ENCODE results near the gene TNFSF10.

Gene TNFSF10

DNA sequence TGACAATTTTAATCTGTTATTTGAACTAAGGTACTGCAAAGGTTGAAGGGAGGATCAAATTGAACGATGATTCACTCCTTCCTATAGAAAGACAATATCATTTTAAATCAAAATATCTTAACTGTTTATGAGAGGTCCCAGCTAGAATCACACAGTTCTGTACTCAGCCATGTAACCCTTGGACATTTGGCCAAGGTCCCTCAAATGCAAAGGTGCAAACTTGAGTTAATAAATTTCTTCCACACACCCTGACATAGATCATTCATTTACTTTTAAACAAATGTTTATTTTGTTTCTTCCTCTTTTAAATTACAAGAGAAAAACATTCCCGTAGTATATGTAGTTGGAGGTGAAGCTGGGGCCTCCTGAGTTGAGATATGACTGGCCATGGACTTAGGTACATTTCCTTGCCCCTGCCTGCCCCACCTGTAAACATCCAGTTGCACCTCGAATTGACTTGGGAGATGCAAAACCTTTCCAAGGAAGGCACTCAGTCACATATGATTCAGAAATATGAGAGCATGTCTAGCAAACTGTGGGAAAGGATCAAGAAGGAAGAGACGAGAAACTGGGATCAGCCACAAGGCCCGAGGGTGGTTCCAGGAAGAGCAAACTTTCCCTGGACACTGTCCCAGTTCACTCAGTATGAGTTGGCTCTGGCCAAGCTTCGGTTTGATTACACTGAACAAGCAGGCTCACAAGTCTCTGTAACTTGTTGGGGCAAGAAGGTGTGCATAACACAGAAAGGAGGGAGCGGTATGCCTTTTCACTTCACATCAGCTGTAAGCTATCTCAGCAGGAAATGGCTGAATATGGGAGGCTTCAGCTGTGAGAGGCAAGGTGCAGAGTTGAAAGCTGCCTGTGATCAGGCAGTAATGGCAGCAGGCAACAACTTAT is 6.7 kb downstream of the TNFSF10 start:
- no peak for DNase-seq

DNA sequence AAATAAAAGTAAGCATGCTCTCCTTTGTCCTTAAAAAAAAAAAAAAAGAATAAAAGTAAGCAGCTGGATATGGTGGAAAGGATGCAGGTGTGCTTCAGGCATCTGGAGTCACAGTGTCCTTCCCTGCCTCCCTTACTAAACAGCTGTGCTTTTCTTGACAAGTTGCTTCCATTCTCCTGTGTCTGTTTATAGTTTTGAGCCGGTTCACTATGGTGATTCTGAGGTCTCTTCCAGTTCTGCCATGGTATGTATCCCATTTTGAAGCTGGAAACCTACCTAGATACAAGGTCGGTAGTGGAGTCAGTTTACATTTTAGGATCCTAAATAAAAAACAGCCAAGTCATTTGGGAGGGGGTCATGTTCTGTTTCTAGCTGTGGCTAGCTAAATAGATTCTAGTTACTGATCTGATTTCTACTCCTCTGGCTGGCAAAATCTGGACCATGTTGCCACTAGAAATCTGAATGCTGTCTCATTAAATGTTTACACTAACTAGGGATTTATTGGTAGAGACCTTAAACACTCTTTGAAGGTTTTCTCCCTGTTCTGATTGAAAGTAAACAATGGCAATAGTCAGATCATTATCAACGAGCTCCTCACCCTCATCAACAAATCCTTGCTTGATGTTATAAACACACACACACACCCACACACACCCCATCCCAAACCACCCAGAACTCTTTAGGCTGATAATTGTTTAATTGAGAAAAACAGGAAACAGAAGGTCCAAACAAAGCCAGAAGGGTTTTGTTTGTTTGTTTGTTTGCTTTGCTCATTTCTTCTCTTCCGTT is 7.9 kb downstream of the TNFSF10 start:
- no peak for DNase-seq

DNA sequence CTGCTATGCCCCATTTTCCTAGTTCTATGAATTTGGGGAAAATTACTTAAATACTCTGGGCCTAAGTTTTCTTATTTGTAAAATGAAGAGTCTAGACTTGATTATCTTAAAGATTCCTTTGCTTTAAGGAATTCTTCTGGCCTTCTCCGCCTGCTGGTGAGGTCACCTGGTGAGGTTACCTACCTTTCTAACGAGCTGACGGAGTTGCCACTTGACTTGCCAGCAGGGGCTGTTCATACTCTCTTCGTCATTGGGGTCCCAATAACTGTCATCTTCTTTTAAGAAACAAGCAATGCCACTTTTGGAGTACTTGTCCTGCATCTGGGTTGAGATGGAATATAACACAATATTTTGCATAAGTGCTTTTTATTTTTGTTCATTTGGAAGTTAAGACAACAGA is 8.6 kb downstream of the TNFSF10 start:
- DNase-seq, result no peak

DNA sequence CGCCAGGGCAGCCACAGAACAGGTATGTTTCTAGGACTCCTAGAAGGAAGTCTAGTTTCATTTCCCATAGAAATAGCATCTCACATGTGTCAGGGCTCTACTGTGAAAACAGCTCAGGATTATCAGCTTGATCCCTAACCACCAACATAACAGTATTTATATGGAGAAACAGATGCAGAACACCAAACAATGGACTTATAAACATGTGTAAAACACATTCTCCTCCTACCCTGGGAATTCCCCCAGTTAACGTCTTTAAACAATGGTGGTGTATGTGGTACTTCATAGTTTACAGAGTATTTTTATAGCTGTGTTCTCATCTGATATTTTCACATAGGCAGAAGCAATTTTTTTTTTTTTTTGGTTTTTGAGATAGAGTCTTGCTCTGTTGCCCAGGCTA is 9.7 kb downstream of the TNFSF10 start:
- DNase-seq, result no peak

DNA sequence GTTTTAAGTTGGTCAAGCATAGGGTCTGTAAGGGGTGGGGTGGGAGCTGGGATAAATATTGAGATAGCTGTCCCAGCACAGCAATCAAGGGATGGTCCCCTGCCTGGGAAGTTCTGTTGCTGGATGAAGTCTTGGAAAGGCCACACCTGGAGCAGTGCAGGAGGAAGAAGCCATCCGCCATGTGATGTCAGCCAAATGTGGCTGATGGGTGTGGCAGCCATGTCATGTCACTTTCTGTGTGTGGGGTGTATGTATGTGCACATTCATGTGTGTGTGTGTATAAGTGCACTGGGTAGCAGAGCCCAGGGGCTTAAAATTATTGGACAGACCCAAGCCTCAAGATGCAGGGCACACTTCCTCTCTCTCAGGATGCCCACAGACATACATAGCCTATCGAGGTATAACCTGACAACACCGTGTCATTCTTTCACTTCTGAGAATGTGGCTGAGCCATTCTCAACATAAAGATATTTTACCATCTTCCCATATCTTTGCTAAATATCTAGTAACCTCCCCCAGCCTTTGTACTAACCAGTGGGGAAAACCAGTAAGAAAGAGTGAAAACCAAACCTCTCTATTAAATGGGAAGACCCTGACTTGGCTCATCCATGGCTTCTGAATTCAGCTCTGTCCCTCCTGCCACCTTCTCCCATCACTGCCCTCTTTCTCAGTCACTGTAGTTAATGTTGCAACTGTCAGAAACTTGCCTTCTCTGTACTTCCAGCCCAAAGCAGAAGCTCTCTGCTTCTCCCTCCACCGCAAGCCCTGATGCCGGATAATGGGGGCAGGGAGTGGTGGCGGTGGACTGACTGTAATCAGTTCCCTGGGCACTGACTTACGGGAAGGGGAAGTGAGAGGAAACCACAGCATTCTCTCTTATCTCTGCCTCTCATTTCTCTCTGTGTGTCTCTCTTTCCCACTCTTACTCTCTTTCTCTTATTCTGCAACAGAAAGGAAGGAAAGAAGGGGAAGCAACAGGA is 11.2 kb downstream of the TNFSF10 start:
- DNase-seq, result no peak

DNA sequence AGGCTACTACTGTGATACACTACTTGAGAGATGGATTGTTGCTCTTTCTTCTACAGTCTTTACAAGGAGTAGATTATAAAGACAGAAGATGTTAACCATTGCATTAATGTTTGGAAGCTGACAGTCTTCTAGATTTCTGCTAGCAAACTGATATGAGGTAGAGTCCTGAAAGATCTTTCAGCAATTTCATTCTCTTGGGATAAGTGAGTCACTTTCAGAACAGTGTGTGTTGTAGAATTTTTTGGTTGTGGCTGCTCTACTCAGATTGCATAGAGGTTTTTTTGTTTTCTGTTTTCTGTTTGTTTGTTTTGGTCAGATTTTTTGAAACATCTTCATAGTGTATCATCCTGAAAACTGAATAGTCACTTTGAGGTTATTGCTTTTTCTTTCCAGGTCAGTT is 17.1 kb downstream of the TNFSF10 start:
- DNase-seq, result no peak

DNA sequence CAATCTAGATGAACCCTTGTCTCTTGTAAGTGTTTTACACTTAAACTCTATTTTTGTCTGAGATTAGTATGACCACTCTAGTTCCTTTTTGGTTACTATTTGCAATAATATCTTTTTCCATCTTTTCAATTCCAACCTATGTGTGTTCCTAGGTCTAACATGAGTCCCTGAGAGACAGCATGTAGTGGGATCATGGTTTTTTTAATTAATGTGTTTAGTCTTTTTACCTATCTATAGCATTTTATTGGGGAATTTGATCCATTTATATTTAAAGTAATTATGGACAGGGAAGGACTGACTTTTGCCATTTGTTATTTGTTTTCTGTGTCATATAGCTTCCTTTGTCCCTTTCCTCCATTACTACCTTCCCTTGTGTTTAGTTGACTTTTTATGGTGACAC is 21.7 kb downstream of the TNFSF10 start:
- DNase-seq, result no peak

DNA sequence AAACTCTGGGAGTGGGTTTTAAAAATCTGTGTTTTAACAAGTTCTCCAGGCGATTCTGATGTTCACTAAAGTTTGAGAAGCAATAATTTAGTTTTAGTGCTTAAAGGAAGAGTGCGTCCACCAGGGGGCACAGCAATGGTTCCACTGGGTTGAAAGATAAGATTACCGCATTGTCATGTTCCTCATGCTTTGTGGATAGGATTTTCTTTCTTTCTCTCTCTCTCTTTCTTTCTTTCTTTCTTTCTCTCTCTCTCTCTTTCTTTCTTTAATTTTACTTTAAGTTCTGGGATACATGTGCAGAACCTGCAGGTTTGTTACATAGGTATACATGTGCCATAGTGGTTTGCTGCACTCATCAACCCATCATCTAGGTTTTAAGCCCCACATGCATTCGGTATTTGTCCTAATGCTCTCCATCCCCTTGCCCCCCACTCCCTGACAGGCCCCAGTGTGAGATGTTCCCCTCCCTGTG is 33.0 kb downstream of the TNFSF10 start:
- DNase-seq, result peak; percentile 39

DNA sequence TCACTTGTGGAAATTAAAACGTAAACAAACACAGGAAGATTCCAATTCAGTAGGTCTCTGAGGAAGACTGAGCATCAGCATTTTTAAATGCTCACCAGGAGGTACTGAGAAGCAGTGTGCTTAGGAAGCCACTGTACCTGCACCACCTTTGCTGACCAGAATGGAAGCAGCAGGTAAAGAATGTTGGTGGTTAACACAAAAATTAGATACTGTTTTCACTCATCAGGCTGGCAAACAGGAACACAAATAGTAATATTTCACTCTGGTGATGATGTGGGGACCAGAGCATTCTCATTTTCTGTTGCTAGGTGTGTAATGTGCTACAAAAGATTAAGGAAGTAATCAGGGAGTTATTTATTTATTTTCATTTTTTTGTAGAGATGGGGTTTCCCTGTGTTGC is 45.1 kb downstream of the TNFSF10 start:
- DNase-seq, result no peak

DNA sequence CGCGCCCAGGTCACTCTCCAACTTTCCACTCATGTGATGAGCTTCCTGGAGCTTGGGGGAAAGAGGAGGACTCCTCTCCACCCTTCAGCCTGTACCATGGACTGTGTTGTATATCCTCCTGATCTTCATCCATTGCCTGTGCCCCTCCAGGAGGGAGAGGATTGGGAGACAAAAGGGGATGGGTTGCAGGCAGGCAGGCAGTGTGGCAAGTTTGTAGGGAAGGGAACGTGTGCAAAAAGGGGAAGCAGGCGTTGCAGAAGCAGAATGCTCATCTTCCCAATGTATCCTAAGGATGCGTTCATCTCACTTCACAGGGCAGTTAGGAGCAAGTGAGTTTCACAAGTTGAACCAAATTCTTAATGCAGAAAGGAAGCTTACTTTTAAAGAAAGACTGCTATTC is 46.9 kb downstream of the TNFSF10 start:
- DNase-seq, result no peak

DNA sequence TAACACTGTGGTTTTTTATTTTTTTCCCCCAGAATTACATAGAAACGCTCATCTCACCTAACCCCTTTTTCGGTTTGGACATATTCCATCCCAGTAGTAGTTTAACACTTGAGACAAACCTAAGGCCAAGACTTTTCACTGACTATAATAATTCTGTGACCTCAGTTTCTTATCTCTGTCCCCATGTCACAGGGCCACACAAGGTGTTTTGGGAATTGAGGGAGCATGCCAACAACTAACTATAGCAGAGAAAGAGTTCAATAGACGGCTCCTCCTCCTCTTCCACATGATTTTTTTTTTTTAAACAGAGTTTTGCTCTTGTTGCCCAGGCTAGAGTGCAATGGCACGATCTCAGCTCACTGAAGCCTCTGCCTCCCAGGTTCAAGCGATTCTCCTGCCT is 47.5 kb downstream of the TNFSF10 start:
- DNase-seq, result no peak

DNA sequence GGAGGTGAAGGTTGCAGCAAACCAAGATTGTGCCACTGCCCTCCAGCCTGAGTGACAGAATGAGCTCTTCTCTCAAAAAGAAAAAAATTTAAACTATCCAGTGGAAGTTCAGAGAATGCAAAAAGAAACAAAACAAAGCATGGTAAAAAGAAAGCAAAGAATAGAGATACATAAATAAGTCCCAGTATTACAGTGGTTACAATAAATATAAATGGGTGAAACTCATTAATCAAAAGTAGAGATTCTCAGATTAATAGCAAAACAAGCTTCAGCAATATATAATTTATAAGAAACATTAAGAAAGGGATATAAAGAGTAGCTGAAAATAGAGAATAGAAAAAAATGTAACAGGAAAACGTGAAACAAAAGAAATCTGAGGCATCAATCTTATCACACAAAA is 51.3 kb downstream of the TNFSF10 start:
- DNase-seq, result no peak

DNA sequence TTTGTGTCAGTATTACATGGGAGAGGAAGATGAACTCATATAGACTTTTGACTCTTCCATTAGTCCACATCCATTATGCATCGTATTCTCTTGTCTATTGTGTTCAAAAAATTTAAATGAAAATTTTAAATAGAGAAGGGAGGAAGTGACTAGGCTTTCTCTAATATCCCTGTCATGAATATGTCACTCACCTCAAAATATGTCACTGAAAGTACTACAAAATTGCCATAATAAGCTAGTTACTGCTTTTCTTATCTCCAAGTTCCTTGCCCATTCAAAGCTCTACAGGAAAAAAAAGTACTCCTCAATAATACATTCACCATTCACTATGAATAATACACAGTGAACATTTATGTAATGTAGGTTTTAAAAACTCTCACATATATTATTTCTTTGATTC is 52.6 kb downstream of the TNFSF10 start:
- DNase-seq, result no peak

DNA sequence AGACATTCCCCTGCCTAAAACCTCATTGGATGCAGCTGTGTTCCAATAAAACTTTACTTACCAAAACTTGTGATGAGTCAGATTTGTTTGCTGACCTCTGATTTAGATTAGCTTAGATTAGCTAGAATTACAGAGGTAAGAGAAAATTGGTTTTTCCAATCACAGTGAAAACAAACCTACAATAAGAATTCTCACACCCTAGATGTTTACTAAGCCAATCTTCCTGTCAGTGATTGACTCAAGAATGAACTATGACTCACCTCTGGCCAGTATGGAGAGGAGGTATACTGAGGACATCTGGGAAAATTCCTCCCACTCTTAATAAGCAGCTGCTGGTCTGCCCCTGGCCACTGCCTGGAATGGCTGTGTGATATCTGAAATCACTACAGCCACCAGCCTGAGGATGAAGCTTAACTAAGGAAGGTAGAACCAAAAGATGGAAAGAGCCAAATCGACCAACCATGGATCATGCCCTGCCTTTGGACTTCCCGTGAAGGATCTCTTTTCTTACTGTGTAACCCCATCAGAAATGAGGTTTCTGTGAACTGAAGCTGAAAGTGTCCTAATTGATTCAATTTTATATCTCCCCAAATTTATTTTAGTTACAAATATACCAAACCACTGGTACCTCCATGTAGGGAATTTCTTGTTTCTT is 55.9 kb downstream of the TNFSF10 start:
- DNase-seq, result no peak

DNA sequence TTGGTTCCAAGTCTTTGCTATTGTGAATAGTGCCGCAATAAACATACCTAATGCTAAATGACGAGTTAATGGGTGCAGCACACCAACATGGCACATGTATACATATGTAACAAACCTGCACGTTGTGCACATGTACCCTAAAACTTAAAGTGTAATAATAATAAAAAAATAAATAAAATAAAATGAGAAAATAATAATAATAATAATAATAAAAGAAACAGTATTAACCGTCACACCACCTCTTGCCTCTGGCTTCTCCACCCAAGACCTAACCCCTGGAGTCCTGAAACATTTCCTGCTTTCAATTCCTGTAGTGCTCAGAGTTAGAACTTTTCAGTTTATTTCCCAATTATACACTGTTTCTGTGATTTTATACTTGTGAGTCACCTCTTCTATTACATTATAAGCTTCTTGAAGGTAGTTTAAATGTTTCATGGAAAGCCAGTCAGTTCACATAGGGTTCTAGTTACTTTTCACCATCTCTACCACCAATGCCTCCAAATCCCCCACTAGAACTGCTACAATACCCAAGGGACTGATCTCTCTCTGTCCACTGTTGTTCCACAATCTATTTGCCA is 56.6 kb downstream of the TNFSF10 start:
- DNase-seq, result no peak

DNA sequence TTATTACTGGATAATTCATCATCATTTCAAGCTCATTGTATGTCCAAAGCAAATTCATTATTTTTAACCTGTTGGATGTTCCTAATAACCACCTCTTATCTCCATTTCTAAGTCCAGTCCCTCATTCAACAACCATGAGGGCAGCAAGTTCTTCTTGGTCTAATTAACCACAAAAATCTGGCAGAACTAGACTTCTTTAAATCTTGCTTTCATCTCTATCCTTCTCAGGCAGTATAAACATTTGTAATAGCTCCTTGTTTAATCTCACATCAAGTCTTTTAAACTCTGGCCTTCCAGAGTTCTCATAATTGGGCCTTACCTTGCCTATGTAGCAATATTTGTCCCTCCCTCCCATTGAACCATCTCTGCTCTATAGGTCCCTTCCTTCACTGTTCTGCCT is 57.9 kb downstream of the TNFSF10 start:
- DNase-seq, result no peak

DNA sequence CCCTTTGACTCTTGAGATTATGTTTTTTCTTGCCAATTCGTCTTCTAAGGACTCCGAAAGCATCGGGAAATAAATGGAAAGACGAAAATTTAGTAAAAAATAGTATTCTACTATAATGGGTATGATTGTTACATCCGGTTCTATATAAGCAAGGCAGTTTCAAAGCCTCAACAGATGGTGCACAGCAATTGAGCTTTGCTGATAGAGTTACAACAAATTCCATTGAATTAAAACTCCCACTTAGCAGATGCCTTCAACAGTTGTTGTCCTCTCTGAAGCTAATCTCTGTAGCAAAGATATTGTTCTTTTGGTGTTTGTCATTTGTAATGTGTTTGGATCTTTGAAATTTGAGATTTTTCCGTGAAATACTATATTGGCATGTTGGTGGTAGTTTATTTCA is 58.9 kb downstream of the TNFSF10 start:
- DNase-seq, result no peak

DNA sequence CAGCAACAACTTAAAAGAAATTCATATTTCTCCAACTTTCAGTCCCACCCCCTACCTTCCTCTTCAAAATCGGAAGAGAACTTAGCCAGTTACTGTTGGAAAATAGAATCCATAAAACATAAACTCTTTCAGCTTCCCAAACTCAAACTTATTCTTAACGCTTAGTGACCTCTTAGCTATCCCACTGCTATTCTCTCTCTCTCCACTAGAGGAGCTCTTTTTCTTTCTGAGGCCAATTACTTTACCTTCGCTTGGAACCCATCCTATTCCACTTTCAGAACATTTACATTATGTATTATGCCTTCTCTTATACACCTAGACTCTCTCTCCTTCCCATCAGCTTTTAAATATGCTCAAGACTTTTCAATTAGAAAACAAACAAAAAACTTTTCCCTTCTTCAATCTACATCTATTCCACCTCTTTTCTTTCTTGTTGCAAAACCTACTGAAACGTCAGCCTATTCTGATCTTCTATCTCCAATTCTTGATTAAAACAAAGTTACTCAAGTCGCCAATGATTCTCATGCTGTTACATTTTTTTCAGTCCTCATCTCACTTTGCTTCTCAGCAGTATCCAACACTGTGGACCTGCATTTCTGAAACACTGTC is 61.6 kb downstream of the TNFSF10 start:
- peak; percentile 0 for DNase-seq

DNA sequence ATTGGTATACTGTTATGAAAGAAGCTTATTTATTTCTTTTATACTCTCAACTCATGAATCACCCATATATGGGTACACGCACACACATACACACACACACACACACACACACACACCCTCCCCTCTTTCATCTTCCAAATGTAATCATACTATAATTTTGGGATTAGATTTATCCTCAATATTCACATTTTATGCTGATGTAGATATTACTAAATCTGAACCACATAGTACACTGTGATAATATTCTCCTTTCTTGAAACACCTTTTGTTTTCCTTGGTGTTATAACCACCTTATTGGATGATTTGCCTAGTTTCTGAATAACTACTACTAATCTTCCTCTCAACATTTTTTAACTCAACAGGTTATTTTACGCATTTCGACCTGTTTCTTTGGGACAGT is 66.8 kb downstream of the TNFSF10 start:
- no peak for DNase-seq
